ENCODE measurements around the gene BABAM2. TPM values are rescaled to one million over a fixed set of nuclear protein-coding genes. Genes with fewer than 3 reads are reported as not detected.

Gene BABAM2
- total RNA-seq, 1 experiment from 2014 or later: 16.3 TPM

DNA sequence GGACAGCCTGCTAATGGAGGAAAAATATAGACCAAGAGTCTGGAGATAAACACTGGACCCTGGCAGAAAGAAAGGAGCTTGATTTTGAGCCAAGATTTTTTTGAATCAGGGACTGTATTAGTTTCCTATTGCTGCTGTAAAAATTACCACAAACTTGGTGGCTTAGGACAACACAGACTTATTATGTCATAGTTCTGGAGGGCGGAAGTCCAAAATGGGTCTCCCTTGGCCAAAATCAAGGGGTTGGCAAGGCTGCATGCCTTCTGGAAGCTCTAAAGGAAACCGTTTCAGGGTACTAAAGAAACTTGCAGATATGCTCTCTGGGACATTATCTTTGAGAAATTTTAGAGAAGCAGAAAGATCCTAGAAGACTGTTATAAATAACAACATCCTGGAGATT lies 140.1 kb downstream of the BABAM2 start:
- Histone ChIP-seq H3K9me2 (replicated peaks; ENCODE audit: low read length) (no peaks in the 10 kb centered on the region), H3K4me3 (ENCODE audit: low read length) (no peak overlapping the region), H4K20me1 (ENCODE audit: low read length) (no peaks in the 10 kb centered on the region), H3F3A (ENCODE audit: low read length, unreplicated experiment) (no peaks in the 10 kb centered on the region), H3K79me2 (ENCODE audit: low read length) (no peaks in the 10 kb centered on the region), H3K4me2 (ENCODE audit: low read length) (no peak overlapping the region), H3K36me3 (ENCODE audit: low read depth, low read length) (0 out of 2 replicates have a peak, but pooled peaks cover under 1% of the 10 kb centered on the region), H3K27me3 (ENCODE audit: low read length) (no peaks in the 10 kb centered on the region), H3K9ac (ENCODE audit: low read length) (no peak overlapping the region), H2AFZ (ENCODE audit: low read length) (no peak overlapping the region), H3K4me1 (ENCODE audit: insufficient read depth, low read length) (no peaks in the 10 kb centered on the region), H3K9me3 (ENCODE audit: low read length) (no peaks in the 10 kb centered on the region), H3K27ac (ENCODE audit: low read length) (no peak overlapping the region)
- CTCF ChIA-PET: no interaction called here
- ATAC-seq (no peak), DNase-seq (no peak)
- intact Hi-C loops (cut with micrococcal nuclease): no loop called here
- no TSS peak for BruUV-seq (replicated peaks)
- TF ChIP-seq EZH2 (IDR thresholded peaks at IDR 0.05; ENCODE audit: low read length, unreplicated experiment): no peak
- TF ChIP-seq, protein P1, sequence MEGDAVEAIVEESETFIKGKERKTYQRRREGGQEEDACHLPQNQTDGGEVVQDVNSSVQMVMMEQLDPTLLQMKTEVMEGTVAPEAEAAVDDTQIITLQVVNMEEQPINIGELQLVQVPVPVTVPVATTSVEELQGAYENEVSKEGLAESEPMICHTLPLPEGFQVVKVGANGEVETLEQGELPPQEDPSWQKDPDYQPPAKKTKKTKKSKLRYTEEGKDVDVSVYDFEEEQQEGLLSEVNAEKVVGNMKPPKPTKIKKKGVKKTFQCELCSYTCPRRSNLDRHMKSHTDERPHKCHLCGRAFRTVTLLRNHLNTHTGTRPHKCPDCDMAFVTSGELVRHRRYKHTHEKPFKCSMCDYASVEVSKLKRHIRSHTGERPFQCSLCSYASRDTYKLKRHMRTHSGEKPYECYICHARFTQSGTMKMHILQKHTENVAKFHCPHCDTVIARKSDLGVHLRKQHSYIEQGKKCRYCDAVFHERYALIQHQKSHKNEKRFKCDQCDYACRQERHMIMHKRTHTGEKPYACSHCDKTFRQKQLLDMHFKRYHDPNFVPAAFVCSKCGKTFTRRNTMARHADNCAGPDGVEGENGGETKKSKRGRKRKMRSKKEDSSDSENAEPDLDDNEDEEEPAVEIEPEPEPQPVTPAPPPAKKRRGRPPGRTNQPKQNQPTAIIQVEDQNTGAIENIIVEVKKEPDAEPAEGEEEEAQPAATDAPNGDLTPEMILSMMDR (conservative IDR thresholded peaks at IDR 0.05; ENCODE audit: low read depth, low read length): no peak
- TF ChIP-seq EZH2phosphoT487 (IDR thresholded peaks at IDR 0.05; ENCODE audit: borderline replicate concordance, low read length): no peak
- POLR2A ChIA-PET (ENCODE audit: unreplicated experiment): no interaction called here

DNA sequence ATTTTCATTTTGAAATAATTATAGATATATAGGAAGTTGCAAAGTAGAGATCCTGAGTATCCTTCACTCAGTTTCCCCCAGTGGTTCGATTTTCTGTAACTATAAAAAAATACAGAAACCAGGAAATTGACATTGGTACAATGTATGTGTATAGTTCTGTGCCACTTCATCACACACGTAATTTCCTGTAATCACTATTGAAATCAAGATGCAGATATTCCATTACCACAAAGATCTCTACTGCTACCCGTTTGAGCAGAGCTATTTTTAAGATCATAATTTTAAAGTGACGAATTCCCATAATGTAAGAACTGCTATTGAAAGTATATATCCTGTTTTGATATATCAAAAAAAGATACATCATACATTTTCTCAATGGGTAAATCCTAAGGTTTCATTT lies 142.3 kb downstream of the BABAM2 start:
- CTCF ChIA-PET: no interaction called here

DNA sequence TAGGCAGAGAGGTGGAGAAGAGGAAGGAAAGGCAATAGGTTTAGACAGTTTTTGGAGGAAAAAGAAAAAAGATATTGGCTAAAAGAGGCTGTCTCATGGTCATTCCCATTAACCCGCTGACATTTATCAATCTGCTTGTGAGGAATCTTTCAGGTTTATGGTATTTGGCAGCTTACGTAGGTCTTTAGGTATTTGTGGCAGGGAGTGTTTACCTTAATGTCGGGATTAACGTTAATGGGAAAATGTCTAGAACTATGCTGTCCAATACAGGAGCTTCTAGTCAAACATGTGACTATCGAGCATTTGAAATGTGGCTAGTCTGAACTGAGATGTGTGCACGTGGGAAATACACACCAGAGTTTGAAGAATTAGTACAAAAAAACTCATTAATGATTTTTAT lies 144.2 kb downstream of the BABAM2 start:
- H3F3A ChIP-seq (ENCODE audit: low read length, unreplicated experiment): no peaks in the 10 kb centered on the region
- TF ChIP-seq, protein P1 (conservative IDR thresholded peaks at IDR 0.05; ENCODE audit: low read depth, low read length): no peak
- TF ChIP-seq EZH2 (IDR thresholded peaks at IDR 0.05; ENCODE audit: low read length, unreplicated experiment) (no peak), EZH2phosphoT487 (IDR thresholded peaks at IDR 0.05; ENCODE audit: borderline replicate concordance, low read length) (no peak)
- H4K20me1 ChIP-seq (ENCODE audit: low read length): no peaks in the 10 kb centered on the region
- no peak overlapping the region for H3K4me3 ChIP-seq (ENCODE audit: low read length)
- H3K27me3 ChIP-seq (ENCODE audit: low read length): no peaks in the 10 kb centered on the region
- no peaks in the 10 kb centered on the region for H3K36me3 ChIP-seq (ENCODE audit: low read depth, low read length)
- intact Hi-C loops (cut with micrococcal nuclease): no loop called here
- H3K27ac ChIP-seq (ENCODE audit: low read length): no peak overlapping the region
- CTCF ChIA-PET: no interaction called here
- no peaks in the 10 kb centered on the region for H3K79me2 ChIP-seq (ENCODE audit: low read length)
- no peaks in the 10 kb centered on the region for H3K9me2 ChIP-seq (replicated peaks; ENCODE audit: low read length)
- ATAC-seq: no peak
- POLR2A ChIA-PET (ENCODE audit: unreplicated experiment): no interaction called here
- H3K4me2 ChIP-seq (ENCODE audit: low read length): no peak overlapping the region
- no peak for DNase-seq
- BruUV-seq (replicated peaks): no TSS peak
- no peaks in the 10 kb centered on the region for H3K9me3 ChIP-seq (ENCODE audit: low read length)
- H3K9ac ChIP-seq (ENCODE audit: low read length): no peak overlapping the region
- no peak overlapping the region for H2AFZ ChIP-seq (ENCODE audit: low read length)
- H3K4me1 ChIP-seq (ENCODE audit: insufficient read depth, low read length): no peaks in the 10 kb centered on the region

More for the DNA sequence above, 142.3 kb downstream of the BABAM2 start:
- no peaks in the 10 kb centered on the region for H3K9me3 ChIP-seq (ENCODE audit: low read length)
- ATAC-seq (no peak), DNase-seq (no peak)
- no peak overlapping the region for H3K27ac ChIP-seq (ENCODE audit: low read length)
- H2AFZ ChIP-seq (ENCODE audit: low read length): no peak overlapping the region
- no peaks in the 10 kb centered on the region for H3K9me2 ChIP-seq (replicated peaks; ENCODE audit: low read length)
- no TSS peak for BruUV-seq (replicated peaks)
- intact Hi-C loops (cut with micrococcal nuclease): no loop called here
- H3K36me3 ChIP-seq (ENCODE audit: low read depth, low read length): no peaks in the 10 kb centered on the region
- no peak overlapping the region for H3K4me2 ChIP-seq (ENCODE audit: low read length)
- no peaks in the 10 kb centered on the region for H4K20me1 ChIP-seq (ENCODE audit: low read length)
- no peaks in the 10 kb centered on the region for H3K27me3 ChIP-seq (ENCODE audit: low read length)
- POLR2A ChIA-PET (ENCODE audit: unreplicated experiment): no interaction called here
- no peaks in the 10 kb centered on the region for H3K79me2 ChIP-seq (ENCODE audit: low read length)
- H3K9ac ChIP-seq (ENCODE audit: low read length): no peak overlapping the region
- H3K4me3 ChIP-seq (ENCODE audit: low read length): no peak overlapping the region
- H3K4me1 ChIP-seq (ENCODE audit: insufficient read depth, low read length): no peaks in the 10 kb centered on the region
- TF ChIP-seq EZH2phosphoT487 (IDR thresholded peaks at IDR 0.05; ENCODE audit: borderline replicate concordance, low read length) (no peak), EZH2 (IDR thresholded peaks at IDR 0.05; ENCODE audit: low read length, unreplicated experiment) (no peak)
- TF ChIP-seq, protein P1 (conservative IDR thresholded peaks at IDR 0.05; ENCODE audit: low read depth, low read length): no peak
- no peaks in the 10 kb centered on the region for H3F3A ChIP-seq (ENCODE audit: low read length, unreplicated experiment)

Measured in PC-3 (cell line).